Measurements from ENCODE around the gene IPO9. TPM values are rescaled to one million over a fixed set of nuclear protein-coding genes. Genes with fewer than 3 reads are reported as not detected.
"Not testable (repeated sequence)": the region's sequence is repeated elsewhere in the genome, so short reads cannot be mapped to it uniquely, and the experiment has no call there.

The IPO9 gene
- polyA plus RNA-seq, 1 donor = 45.5 TPM

GRCh38 chr1:201889090-201889968, 60.4 kb downstream of the IPO9 start:
- DNase-seq = no peak

GRCh38 chr1:201890223-201890622, 61.3 kb downstream of the IPO9 start:
- no peak for DNase-seq

DNA sequence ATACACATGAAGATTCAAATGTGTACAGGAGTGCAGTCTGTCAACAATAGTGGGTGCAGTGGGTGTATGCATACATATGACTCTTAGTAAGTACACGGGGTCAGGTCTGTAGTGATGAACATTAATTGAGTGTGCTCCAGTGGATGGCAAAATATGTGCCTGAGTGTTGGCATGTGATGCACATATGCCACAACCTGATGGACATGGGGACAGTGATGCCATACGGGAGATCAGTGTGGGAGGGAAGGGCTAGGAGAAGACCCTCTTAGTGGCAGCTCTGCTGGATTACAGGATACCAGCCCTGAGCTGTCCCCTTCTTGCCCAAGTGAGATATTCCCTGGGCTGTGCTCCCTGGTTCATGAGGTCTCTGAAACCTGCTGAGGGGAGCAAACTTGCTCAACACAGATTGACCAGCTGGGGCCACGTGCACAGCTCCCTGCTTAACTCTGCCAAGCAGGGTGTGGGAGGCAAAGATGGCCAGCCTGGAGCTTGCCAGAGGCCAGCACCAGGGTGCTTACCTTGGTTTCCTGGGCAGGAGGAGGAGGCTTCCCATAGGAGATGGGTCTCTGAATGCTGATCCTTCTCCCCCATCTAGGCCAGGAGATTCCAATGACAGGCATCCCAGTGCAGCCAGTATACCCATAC, 62.0 kb downstream of the IPO9 start:
- DNase-seq = no peak

DNA sequence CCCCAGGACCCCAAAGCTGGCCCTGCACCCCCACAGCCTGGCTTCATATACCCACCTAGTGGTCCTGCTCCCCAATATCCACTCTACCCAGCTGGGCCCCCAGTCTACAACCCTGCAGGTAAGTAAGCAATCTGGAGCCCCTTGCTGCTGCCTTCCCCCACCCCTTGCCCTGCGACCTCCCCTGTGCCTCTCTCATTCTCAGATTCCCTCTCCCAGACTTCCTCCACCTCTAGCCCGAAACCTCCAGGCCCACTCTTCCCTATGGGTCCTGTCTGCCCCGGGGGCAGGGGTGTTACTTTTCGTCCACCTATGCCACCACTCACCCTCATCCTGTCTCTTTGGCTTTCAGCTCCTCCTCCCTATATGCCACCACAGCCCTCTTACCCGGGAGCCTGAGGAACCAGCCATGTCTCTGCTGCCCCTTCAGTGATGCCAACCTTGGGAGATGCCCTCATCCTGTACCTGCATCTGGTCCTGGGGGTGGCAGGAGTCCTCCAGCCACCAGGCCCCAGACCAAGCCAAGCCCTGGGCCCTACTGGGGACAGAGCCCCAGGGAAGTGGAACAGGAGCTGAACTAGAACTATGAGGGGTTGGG, 62.6 kb downstream of the IPO9 start:
- DNase-seq = no peak

- no peak for DNase-seq
Observed at GRCh38 chr1:201892211-201892610, 63.3 kb downstream of the IPO9 start.

GRCh38 chr1:201893431-201893830, 64.5 kb downstream of the IPO9 start:
- DNase-seq = no peak

GRCh38 chr1:201894343-201895119, 65.6 kb downstream of the IPO9 start:
- DNase-seq = no peak

DNA sequence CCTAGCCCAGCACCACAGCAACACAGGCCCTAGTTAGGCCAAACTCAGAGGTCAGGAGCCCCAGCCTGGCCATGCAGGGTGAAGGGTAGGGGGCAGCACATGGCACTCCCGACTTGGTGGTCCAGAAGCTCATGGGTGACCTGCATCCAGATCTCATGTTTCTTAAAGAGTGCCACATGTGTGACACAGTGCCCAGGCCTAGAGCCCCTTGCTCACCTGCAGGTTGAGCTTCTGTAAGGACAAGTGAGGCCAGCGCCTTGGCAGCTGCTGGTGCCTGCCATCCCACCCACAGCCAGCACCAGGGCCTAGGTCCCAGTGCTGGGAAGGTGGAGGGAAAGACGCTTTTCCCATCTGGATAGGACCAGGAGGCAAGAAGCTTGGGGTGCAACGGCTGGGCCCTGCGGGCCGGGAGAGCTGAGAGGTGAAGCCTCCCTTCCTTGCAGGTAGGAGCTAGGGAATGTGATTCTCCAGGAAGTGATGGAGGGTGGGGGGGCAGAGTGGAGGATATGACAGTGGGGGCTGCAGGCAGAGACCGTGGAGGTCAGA, 66.2 kb downstream of the IPO9 start:
- DNase-seq = no peak

GRCh38 chr1:201895913-201896807, 67.2 kb downstream of the IPO9 start:
- peak; percentile 85 for DNase-seq

DNA sequence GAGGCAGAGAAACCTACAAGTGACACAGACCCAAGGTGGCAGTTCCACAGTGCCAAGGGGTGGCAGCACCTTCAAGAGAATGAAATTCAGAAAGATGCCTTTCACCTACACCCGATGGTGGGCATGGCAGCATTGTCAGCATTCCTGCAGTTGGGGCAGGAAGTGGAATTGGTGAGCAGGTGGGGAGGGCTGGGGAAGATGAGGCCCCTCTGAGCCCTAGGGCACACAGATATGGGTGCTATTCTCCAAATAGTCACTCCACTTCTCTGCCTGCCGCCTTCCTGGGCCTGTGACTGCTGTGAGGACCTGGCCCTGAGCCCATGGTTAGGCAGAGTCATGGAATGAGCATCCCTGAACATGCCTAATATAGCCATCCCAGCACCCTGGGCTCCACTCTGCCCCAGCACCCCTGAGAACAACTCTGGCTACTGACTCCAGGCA, 68.0 kb downstream of the IPO9 start:
- no peak for DNase-seq

DNA sequence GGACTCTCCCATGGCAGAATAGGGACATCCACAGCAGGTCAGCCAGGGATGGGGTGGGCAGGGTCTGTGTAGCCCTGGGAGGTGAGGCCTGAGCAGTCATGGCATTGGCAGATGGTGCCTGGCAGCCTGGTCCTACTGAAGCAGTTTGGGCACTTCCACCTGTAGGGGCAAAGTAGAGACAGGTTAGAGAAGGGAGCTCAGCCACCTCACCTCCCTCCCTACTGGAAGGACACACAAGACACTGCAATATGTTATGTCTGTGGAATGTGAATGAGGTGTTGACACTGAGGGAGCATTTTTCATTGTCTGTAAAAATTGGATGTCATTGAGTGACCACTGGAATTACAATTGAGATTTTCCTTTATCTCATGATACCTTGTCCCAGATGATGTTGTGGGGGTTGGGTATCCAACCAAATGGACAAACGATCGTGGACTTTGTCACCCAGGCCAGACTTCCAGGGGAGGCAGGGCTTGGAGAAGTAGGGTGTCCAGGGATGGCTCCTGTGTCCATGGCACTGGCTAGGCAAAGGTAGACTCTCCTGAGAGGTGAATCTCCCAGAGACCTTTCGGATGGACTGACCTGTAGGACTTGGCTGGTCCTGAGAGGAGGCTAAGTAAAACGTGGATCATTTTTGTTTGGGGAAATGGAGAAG, 69.4 kb downstream of the IPO9 start:
- no peak for DNase-seq

DNA sequence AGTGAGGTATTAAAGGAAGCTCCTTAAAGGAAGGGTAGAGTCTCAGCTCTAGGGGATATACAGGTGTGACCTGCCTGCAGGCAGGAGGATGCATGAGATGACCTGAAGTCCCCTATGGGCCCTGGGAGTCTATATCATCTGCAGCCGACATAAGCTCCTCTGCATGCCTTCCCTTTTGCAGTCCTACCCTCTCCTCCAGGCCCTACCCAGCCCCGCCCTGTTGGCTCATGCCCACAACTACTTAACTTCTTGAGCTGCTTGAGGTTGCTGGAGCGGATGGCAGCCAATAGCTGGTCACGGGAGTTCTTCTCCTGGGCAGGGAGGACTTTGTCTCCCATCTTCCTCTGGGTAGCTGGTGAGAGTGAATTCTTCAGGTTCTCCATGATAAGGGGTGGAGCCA, 70.0 kb downstream of the IPO9 start:
- DNase-seq = no peak

- DNase-seq = no peak
Observed at GRCh38 chr1:201899683-201900429, 70.9 kb downstream of the IPO9 start.

- DNase-seq = no peak
Observed at GRCh38 chr1:201900476-201900875, 71.5 kb downstream of the IPO9 start.

DNA sequence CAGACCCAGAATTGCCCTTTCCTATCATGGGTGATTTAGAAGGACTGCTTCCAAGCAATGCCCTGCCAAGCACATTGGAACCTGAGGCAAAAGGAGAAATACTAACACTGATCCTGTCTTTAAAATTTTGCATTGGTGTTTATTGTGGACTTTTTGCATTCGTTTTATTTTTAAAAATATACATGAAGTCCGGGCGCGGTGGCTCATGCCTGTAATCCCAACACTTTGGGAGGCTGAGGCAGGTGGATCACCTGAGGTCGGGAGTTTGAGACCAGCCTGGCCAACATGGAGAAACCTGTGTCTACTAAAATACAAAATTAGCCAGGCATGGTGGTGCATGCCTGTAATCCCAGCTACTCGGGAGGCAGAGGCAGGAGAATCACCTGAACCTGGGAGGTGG, 72.1 kb downstream of the IPO9 start:
- DNase-seq = not testable (repeated sequence)

DNA sequence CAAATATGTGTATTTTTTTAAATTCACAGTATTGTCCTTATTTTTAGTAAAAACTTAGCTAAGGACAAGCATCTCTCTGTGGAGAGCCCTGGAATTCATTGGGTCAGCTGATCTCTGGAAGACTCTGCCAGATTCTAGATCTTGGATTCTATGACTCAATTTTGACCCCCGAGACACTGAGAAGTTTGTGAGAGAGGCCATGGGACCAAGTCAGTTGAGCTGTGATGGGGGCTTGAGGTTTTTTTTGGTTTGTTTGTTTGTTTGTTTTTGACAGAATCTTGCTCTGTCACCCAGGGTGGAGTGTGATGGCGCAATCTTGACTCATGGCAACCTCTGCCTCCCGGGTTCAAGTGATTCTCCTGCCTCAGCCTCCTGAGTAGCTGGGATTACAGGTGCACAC, 73.2 kb downstream of the IPO9 start:
- no peak for DNase-seq

- DNase-seq = no peak
Observed at GRCh38 chr1:201903135-201903534, 74.2 kb downstream of the IPO9 start.

DNA sequence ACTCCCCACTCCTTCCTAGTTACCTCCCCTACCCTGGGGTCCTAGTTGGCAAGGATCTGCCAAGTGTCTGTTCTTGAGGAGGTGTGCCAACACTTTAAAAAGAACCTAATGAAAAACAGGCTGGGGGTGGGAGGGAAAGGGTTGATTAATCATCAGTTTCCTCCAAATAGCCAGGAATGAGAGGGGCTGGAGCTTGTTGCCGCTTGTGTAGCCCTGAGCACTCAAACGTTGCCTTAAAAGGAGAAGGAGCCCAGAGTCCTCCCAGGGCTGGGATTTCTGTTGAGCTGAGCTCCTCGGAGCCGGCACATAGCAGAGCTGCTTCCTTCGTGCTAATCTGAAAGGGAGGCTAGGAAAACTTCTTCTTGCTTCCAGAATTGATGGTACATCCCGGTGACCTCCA, 75.6 kb downstream of the IPO9 start:
- DNase-seq = no peak

DNA sequence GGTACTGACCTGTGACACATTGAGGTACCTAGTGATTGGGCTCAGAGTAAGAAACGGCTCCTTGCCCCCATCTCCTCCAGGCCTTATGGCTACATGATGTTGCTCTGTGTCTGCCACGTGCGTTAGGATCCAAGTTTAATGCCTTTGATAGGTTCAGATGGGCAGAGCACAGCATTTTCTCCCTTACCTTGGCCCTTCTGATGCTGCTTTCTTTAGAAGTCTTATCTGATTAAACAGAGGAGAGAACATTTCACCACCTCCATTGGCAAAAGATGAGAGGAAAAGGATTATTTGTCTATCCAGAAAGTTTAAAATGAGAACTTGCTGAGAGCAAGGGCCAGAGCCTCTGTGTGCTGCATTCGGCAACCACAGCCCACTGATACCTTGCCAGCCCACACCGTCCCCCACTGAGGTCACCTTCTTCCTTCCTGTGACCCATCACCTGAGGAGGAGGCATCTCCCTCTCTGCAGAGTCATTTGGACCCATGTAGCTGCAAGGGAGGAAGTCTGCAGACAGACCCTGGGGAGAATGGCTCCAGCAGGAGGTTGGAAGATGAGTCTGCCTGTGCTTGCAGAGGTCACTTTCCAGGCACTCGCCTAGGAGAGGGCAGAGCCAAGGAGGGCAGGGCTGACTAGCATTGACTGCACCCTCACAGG, 76.4 kb downstream of the IPO9 start:
- DNase-seq = no peak

GRCh38 chr1:201906336-201906735, 77.4 kb downstream of the IPO9 start:
- no peak for DNase-seq

Measured in hindlimb muscle (tissue), 1 donor.